LoVo (cell line): Measurements from ENCODE around the gene C10orf90.

Experiments used
- DNase-seq: peaks from one replicate; pipeline ENCODE4 v3.0.0-alpha.2; 2016; ENCODE audit warnings: low spot score

Gene C10orf90

DNA sequence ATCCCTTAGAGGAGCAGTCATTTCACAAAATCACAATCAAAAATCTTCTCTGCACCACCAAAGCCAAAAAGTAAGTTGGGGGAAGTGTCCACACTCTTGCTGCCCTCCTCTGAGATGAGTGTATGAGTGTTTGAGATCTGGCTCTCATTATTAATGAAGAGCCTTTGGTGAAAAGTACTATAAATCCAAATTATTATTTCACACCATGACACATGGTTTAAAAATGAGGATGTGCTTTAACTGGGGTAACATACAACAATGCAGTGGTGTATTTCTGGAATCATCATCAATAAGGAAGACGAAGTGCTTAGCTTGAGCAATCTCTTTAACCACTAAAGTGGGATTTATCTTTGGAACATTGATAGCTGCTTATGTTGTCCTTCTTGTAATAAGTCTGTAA, 168.1 kb downstream of the C10orf90 start:
- no peak for DNase-seq

DNA sequence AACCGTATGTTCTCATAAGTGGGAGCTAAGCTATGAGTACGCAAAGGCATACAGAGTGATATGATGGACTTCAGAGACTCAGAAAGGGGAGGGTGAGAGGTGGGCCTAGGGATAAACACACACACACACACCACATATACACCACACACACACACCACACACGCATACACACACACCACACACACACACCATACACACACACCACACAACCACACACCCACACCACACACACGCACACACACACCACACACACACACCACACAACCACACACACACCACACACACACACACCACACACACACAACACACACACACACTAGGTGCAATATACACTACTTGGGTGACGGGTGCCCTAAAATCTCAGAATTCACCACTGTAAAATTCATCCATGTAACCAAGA, 168.7 kb downstream of the C10orf90 start:
- no peak for DNase-seq

DNA sequence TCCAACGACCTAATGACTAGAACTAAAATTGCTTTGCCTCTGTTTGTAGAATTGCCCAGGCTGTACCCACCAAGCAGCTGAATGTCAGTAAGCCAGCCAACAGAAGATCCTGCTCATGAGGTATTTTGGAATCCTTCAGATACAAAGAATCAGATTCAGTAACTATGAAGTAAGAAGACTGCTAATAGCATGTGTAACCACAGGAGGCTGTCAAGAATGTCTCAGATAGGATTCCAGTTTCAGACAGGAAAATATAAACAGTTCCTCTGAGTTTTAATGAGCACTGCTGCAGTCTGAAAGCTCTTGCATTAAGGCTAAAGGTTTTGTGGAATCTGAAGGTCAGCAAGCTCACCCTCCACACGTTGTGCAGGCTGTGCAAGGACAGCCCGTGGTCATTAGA, 169.6 kb downstream of the C10orf90 start:
- DNase-seq = no peak

DNA sequence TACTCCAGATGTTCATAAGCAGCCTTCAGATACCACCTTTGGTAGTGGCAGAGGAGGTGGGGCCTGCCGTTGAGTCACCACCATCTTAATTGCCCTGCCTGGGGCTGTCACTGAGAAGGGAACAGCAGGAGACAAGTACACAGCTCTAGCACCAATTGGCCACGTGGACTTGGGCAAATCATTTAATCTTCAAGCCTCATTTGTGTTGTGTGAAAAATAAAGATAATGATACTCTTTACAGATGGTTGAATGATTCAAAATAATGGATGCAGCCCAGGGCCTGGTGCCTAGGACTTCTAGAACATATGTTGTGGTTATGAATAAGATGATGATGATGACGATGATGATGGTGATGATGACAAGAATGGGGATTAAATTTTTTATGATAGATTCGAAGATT, 170.3 kb downstream of the C10orf90 start:
- DNase-seq = no peak

DNA sequence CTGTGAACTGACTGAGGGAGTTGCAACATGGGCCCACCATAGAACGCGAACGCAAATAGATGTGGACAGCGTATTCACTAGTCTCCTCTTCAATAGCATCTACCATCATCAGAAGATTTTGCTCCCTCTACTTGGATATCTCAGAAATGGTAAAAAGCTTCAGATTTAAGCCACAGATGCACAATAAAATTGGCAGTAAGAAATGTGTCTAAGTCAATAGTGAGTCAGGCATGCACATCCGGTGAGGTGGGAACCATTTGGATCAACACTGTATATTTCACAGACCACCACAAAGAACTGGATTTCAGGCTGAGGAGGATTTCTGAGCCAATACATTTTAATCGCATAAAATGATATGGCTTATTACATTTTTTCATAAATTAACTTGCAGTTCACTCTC, 170.7 kb downstream of the C10orf90 start:
- DNase-seq = no peak

DNA sequence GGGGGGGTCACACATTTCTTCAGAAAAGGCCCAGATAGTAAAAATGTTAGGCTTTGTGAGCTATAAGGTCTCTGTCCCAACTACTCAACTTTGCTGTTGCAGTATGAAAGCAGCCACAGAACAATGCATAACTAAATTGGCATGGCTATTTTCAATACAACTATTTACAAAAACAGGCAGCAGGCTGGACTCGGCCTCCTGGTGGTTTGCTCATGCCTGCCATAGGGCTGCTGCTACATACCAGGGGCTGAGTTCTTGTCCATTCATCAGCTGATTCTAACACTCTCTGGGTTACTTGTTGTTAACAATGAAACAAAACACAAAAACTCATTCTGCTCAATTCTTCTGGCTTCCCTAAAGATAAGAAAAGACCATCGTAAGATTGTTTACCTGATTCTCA, 172.8 kb downstream of the C10orf90 start:
- no peak for DNase-seq

DNA sequence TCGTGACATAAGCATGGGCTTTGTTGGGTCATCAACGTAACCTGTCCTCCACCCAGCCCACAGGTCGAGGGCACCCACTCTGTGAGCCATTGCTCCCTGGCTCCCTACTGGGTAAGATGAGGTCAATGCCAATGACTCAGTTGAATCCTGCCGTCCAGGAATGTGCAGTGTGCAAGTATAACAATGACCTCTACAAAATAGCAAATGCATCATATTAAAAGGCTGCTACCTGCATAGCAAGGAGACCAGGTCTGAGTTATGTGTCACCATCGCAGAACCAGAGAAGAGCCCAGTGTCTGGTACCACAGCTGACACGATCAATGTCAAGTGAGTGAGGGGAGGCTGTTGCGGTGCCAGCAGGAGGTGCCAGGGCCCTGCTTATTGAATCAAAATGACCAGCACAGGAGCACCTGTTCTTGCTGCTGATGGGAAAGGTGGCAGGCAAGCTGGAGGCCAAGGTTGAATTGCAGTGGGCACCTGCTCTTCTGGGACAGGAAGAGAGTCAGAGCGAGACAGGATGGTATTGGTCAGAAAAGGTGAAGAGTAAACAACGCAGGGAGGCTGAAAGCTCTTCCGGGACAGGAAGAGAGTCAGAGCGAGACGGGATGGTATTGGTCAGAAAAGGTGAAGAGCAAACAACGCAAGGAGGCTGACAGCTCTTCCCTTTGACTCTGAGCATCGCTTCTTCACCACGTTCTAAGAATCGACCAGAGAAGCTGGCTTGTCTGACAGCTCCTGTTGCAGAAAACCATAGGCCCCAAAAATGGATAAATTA, 173.5 kb downstream of the C10orf90 start:
- no peak for DNase-seq

DNA sequence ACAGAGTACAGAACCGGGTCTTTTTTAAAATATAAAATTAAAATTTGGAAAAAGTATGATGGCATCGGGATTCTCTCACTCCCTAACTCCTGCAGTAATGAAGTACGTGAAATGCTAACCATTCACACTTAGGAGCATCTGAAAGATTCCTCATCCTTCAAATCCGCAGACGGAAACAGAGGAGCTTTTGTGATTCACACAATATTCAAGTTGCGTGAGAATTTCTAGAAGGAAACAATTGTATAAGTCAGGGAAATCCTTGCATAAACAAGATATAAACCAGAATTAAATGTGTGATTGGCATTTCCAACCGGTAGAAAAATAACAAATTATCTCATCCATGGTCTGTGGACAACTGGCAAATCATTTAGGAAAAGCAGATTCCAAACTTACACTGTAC, 179.0 kb downstream of the C10orf90 start:
- no peak for DNase-seq

DNA sequence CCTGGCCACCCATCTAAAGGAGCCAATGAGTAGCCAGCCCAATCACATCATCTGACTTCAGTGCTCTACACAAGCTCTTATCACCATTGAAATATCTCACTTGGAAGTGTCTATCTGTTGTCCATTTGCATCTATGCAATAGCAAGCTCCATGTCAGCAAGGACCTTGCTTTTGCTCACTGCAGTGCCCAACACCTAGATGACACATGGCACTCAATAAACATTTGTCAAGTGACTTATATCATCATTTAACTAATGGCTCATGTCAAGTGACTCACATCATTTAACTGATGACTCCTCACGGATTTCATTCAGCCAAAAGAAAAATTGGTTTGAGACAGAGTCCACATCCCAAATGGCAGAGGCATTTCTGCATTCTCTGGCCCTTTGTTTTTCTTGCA, 189.3 kb downstream of the C10orf90 start:
- no peak for DNase-seq

DNA sequence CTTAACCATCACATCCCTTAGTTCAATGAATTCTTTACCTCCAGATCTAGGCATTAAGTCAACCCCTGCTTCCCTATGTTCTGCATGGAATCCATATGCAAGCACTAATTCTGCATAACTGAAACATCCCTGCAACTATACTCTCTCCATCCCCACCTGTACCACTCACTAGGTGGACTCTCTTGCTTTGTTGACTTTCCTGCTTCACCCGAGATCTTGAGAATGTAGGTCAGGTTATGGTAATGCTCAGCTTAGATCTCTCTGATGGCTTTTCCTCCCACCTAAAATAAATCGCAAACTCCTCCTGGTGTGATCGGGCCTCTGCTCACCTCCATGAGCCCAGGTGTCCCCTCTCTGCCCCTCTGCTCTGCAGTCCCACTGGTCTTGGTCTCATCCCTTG, 189.8 kb downstream of the C10orf90 start:
- no peak for DNase-seq

DNA sequence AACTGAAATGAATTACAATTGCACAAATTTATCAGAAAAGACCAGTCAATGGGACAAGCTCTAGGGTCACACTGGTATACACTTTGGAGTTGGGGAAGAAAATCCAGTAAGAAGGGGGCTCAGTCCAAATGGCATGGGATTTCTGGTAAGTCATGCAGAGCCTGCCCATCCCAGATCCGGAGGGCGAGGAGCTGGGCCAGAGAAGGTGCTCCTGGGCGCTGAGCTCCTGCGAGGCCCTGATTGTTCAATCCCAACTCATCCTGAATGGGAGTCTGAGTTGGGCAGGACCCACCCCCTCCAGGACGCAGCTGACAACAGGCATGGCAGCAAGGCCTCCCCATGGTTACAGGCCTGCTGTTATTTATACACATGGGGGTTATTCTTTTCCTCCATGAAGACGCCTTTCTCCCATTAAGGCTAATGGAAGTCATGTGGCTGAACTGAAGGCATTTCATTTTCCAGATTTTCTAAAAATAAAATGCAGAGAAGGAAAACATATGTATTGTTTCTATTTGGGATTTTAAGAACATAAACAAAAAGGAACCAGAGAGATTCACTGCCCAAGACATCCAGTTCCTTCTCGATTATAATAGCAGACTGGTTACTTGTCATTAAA, 191.1 kb downstream of the C10orf90 start:
- no peak for DNase-seq

DNA sequence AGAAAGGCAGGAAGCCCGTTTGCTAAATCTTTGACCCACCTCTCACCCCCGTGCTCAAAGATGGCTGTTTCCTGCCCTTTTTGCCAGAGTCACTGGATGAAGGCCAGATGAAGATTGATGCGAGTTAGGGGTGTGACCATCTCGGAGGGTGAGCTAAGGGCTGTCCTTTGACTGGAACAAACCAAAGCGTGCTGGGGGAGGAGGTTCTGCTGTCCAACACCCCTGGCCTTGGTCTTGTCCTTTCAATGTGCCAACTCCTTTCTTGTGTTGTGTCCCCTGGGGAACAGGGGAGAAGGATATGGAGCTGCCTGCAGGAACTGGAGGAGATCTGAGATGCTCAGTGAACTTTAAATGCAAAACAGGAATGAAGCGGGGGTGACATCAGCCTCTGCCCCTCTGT, 191.9 kb downstream of the C10orf90 start:
- DNase-seq = no peak

DNA sequence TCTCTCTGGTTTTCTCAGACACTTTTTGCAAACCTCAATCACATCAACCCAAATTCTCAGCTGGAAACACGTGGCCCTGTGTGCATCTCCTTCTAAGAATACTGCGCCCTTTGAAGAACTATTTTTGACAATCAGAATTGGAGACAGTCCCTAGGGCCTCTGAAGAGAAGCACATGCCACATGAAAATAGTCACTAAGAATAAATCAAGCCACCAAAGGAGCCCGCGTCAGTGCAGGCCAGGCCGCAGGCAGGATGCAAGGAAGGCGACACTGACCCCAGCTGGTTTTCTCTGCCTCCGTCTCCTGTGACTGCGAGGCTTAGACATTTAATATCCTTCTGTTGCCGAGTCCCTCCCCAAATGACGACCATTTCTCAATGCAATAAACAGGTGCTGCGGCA, 194.2 kb downstream of the C10orf90 start:
- no peak for DNase-seq

DNA sequence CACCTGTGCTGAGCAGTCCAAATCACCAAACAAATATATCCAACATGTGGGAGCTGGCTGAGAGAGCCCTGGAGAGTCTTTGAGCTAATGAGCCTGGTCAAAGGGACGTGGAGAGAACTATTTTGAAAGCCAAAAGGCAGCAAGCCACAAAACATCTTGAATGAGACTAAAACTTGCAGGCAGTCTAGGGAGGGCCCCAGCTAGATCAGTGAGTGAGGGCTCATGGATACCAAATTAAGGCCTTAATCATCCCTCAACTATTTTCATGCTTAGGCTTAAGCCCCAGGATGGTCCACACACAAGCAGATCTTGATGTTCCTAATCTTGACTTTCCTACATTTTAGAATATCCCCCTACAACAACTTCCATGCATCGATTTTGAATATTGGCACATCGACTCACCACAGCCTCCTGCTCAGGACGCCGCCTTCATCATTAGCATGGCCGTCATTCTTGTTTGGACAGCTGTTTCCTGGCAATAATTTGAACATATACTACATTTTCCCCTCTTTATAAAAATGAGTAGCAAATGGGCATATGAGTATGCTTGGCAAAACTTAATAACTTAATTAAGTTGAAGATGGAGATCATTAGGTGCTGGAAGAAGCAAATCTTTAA, 195.3 kb downstream of the C10orf90 start:
- DNase-seq = no peak

DNA sequence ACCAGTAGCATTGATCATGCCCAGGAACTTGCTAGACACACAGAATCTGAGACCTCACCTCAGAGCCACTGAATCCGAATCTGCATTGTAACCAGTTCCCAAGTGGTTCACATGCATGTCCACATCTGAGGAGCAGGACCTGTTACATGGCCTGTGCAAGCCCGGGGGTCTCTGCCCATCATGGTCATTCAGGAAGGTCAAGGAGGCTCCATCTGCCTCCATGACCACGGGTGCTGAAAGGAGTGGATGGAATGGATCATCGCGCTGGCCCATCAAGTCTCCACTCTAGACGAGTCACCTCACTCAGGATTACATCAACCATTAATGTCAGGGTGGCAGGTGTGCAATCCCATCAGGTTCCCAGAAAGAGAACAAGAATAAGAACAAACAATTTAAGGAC, 196.5 kb downstream of the C10orf90 start:
- no peak for DNase-seq

DNA sequence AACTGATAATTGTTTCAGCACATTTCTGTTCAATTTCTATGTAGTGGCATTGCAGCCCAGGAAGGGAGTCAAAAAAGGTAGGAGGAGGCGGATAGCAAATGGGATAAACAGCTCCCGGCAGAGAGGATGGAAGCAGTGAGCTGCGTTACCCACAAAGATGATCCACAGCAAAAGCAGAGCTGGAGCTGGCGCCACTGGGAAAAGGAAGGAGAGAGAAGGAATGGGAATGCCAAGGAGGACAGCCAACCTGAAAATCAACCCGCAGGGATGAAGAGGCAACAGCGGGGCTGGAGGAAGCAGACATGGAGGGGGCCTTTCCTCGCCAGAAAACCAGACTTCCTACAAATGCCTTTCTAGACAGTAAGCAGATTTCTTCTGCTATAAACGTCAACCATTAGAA, 199.5 kb downstream of the C10orf90 start:
- no peak for DNase-seq

DNA sequence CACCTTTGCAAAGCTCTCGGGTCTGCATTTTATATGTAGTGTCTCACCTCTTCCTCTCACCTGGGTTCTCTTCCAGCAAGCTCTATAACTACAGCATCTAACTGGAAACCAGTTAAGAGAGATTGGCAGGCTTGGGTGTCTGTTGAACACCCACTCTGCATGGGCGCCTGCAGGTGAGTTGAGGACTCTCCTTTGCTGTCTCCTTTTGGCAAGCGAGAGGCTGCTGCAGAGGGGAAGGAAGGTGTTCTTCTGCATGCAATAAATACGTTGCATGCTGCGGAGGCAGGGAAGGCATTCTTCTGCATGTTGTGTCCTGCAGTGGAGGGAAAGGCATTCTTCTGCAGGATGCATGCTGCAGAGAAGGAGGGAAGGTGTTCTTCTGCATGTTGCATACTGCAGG, 200.8 kb downstream of the C10orf90 start:
- no peak for DNase-seq

DNA sequence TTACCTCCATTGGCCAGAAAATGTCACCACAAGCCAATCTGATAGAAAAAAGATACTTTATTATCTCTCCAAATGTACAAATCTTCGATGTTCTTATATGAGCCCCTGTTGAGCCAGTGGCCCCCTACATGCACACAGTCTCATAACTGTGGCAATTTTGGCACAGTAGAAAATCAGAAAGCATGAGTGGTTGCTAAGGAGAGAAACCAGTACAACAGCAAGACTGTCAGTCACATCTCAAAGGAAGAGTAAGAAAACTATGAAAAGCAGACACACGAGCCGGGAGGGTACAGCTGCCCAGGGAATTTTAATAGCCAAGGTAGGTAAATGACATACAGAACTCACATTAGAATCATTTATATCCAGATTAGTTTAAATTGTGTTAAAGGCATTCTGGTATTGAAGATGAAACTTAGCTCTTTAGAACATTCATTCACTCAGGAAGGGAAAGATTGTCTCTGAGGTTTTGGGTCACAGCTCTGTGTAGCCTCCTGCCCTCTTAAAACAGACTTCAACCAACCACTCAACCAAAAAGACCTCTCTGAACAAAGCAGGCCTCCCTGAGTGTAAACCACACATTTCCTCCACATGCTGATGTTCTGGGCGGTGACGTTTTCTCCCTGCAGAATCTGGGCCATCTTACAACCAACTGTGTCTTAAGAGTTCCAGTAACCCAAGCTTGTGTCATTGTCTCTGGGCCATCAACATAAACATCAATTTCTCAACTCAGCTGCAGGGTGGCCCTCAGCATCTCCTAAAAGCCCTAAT, 201.4 kb downstream of the C10orf90 start:
- no peak for DNase-seq

DNA sequence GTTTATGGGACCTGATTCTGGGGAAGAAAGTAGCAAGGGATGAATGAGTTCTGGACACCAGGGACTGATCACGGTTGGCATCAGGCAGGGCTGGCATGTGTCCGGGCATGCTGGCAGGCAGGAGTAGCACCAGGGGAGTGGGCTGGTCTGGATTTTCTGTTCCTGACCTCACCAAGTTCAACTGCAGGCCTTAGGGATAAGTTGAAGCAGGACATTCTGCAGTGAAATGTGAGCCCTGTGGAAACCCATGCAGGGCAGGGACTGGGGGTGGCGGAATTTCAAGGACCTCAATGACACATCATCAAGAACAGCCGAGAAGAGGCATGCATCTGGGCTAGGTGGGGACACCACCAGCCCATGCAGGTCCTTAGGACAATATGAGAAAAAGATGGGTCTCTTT, 202.0 kb downstream of the C10orf90 start:
- no peak for DNase-seq

DNA sequence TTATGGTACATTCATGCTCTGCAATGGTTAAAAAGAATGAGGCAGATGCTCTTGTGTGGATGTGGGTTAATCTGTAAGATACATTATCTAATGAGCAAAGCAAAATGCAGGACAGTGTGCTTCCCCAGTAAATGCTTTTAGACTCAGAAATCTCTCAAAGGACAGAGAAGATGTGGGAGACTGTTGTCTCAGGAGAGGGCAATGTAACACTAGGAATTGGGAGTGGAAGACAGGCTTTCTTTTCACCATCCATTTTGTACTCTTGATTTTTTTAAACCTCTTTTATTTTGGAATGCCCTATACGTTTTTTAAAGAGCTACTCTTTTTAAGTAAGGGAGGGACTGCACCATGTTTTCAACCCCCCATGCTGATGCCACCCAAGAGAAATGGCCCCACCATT, 204.7 kb downstream of the C10orf90 start:
- no peak for DNase-seq

DNA sequence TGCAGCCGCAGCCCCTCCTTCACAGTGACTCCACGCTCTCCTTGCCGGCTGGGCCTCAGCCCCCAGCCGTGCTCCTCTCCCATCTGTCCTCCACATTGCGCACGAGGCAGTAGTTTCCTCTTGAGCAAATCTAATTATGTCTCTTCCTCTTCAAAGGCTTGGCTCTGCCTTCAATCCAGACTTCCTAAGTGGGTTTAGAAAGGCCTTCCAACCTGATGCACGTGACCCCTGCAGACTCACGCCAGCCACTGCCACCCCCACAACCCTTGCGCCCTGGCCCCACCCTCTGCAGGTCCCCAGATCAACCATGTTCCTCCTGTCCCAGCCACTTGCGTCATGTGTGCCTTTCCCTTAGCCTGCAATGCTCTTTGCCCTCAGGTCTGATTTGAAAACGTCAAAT, 207.2 kb downstream of the C10orf90 start:
- no peak for DNase-seq

DNA sequence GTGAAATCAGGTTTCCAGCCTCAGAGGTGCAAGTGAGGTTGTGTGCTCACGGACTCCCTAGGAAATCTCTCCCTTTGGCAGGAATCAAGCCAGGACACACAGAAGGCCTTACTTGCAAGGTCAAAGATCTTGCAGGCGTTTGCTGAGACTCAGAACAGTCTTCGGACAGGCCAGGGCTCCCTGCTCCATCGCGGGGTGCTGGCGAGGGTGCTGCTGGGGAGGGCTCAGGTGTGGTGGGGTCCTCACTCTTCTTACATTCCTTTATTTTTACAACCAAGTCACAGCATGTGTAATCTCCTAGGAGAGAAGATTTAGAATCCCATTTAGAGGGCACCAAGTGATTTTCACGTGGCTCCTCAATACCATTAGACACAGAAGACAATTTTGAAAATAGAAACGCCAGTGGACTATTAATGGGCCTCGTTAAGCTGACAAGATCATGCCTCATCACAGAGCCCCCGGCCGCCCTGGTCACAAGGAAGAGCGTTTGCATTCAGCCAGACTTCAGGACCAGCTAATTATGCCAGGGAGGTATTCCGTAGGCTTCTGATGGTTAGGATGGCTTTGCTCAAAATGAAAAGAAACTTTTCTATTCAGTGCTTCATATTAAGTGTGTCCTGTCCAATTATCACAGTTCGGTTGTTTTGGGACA, 209.1 kb downstream of the C10orf90 start:
- no peak for DNase-seq
